Subcutaneous adipose tissue (tissue), 4 donors: Measurements from ENCODE around the gene UBE2J2. TPM values are rescaled to one million over a fixed set of nuclear protein-coding genes. Genes with fewer than 3 reads are reported as not detected.

Experiments
- CTCF ChIP-seq: fragments of 450-650 bp; IDR thresholded peaks from one replicate; pipeline ENCODE4 v1.5.1; 2016; ENCODE audit warnings: low read depth, mild to moderate bottlenecking, control low read depth, antibody characterized with exemption, moderate library complexity
- total RNA-seq, 4 donors: library from RNA; depleted of rRNA; stranded (reverse); fragments of >200 nt; gene quantifications; one replicate each; pipeline ENCODE4 v1.1.0, GENCODE V29; 2016

Gene UBE2J2
- total RNA-seq, 4 donors from 2014 or later = 20.1 to 35.4 (median 33.5) TPM

- TF ChIP-seq CTCF = no peak
Observed at GRCh38 chr1:1287288-1288110, 13.8 kb upstream of the UBE2J2 start.

- TF ChIP-seq CTCF = no peak
Observed at GRCh38 chr1:1286313-1287261, 12.9 kb upstream of the UBE2J2 start.

GRCh38 chr1:1285611-1286311 lies 12.1 kb upstream of the UBE2J2 start:
- TF ChIP-seq CTCF = no peak

- no peak for TF ChIP-seq CTCF
Observed at GRCh38 chr1:1285102-1285571, 11.5 kb upstream of the UBE2J2 start.

- TF ChIP-seq CTCF = no peak
Observed at GRCh38 chr1:1284221-1285101, 10.8 kb upstream of the UBE2J2 start.

GRCh38 chr1:1283821-1284220 lies 10.2 kb upstream of the UBE2J2 start:
- TF ChIP-seq CTCF = no peak
